K562 (cell line): ENCODE data around the gene PLCB1. TPM values are rescaled to one million over a fixed set of nuclear protein-coding genes. Genes with fewer than 3 reads are reported as not detected.

ENCODE experiments used
- ATAC-seq: fragments of 200-7000 bp; cut with Tn5 transposase; 3 replicates; pipeline ENCODE4 v1.9.1; 2020; ENCODE audit warnings: moderate library complexity
- BruUV-seq: library from RNA; stranded (reverse); fragments of 400-500 nt; replicated peaks from 2 replicates; lab custom pipeline; 2021; lab: Mats Ljungman, UMichigan
- CTCF ChIA-PET: fragments of 300-600 bp; formaldehyde crosslinking; extraction: SDS; loops from one replicate; lab custom pipeline; 2021; ENCODE audit warnings: low intra/inter-chr PET ratio; lab: Yijun Ruan, JAX
- POLR2A ChIA-PET: fragments of 300-600, 350-650 bp; sonication (Branson Sonifier 250); formaldehyde crosslinking; extraction: SDS; loops from one replicate; lab custom pipeline; 2021; ENCODE audit warnings: antibody characterized with exemption, inconsistent platforms; lab: Yijun Ruan, JAX
- DNase-seq, 4 experiments: peaks; one replicate each; pipeline versions ENCODE4 v3.0.0 to v3.0.0-alpha.2; 2011 to 2018; ENCODE audit warnings: low spot score in 3 of 4, mixed read lengths in 3 of 4; ENCODE audit errors: extremely low read depth in 1 of 4
- FAIRE-seq: peaks from 2 replicates; lab custom pipeline; 2011; peaks lifted over from hg19 to GRCh38; lab: Jason Lieb, UNC
- H2AFZ ChIP-seq: 2 replicates; pipeline ENCODE4 v1.6.0; 2011; ENCODE audit warnings: low read depth, low read length, control low read depth, inconsistent platforms
- H3K27ac ChIP-seq: fragments of 200-600 bp; 3 replicates; pipeline ENCODE4 v1.8.0; 2011; ENCODE audit warnings: low read depth, mild to moderate bottlenecking, control low read depth, inconsistent platforms, low read length, moderate library complexity, mixed read lengths; ENCODE audit errors: extremely low read depth
- H3K27me3 ChIP-seq, 2 experiments: fragments of 300-600 bp in 1 of 2; 2 replicates in 1 of 2; 3 replicates in 1 of 2; pipeline versions ENCODE4 v1.6.0 to v1.8.0; 2011; ENCODE audit warnings: inconsistent platforms in 2 of 2, low read length in 2 of 2, mild to moderate bottlenecking in 1 of 2, mixed read lengths in 1 of 2, moderate library complexity in 1 of 2; ENCODE audit not compliant: control insufficient read depth in 2 of 2, insufficient read depth in 2 of 2
- H3K36me3 ChIP-seq: fragments of 300-600 bp; 3 replicates; pipeline ENCODE4 v1.8.0; 2011; ENCODE audit warnings: mild to moderate bottlenecking, low read length, inconsistent platforms; ENCODE audit not compliant: control insufficient read depth, insufficient read depth
- H3K4me1 ChIP-seq, 2 experiments: fragments of 200-600 bp in 1 of 2; replicated peaks in 1 of 2; 2 replicates in 1 of 2; 3 replicates in 1 of 2; pipeline versions ENCODE4 v1.5.1 to v1.8.0; 2011; ENCODE audit warnings: inconsistent platforms in 2 of 2, low read length in 2 of 2, mild to moderate bottlenecking in 1 of 2, mixed read lengths in 1 of 2, moderate library complexity in 1 of 2; ENCODE audit not compliant: control insufficient read depth in 2 of 2, insufficient read depth in 2 of 2
- H3K4me2 ChIP-seq: 2 replicates; pipeline ENCODE4 v1.6.1; 2011; ENCODE audit warnings: low read length, control low read depth, inconsistent platforms, mixed read lengths; ENCODE audit not compliant: insufficient read depth
- H3K4me3 ChIP-seq: fragments of 200-600 bp; sonication (generic), shearing (Covaris generic); 2 replicates; pipeline ENCODE4 v1.5.1; 2016; ENCODE audit warnings: control low read depth, inconsistent platforms
- H3K79me2 ChIP-seq: fragments of 200-600 bp; 3 replicates; pipeline ENCODE4 v1.8.0; 2011; ENCODE audit warnings: low read length, inconsistent platforms; ENCODE audit not compliant: control insufficient read depth, insufficient read depth
- H3K9ac ChIP-seq, 2 experiments: 2 replicates each; pipeline versions ENCODE4 v1.6.0 to v1.6.1; 2011; ENCODE audit warnings: low read depth in 2 of 2, low read length in 2 of 2, control low read depth in 1 of 2, inconsistent platforms in 1 of 2, mild to moderate bottlenecking in 1 of 2, mixed read lengths in 1 of 2; ENCODE audit not compliant: insufficient read depth in 1 of 2
- H3K9me1 ChIP-seq: one replicate; pipeline ENCODE4 v1.6.0; 2011; ENCODE audit warnings: inconsistent platforms, mild to moderate bottlenecking, low read length, moderate library complexity; ENCODE audit not compliant: control insufficient read depth, insufficient read depth
- H3K9me3 ChIP-seq: replicated peaks from 2 replicates; pipeline ENCODE4 v1.5.1; 2011; ENCODE audit warnings: low read depth, low read length, inconsistent platforms; ENCODE audit not compliant: control insufficient read depth, insufficient read depth
- H4K20me1 ChIP-seq: replicated peaks from 2 replicates; pipeline ENCODE4 v1.6.1; 2011; ENCODE audit warnings: low read length, inconsistent platforms, mixed read lengths; ENCODE audit not compliant: control insufficient read depth, insufficient read depth
- E4F1 ChIP-seq: fragments of 250-450 bp; sonication (Bioruptor Pico); IDR thresholded peaks from 2 replicates; pipeline ENCODE4 v1.5.0; 2021; ENCODE audit warnings: mild to moderate bottlenecking, borderline replicate concordance
- ETV5 ChIP-seq: sonication (generic); formaldehyde crosslinking; IDR thresholded peaks from 2 replicates; pipeline ENCODE4 v1.4.0; 2020; ENCODE audit warnings: low read depth, mild to moderate bottlenecking, missing genetic modification reagents
- MAFF ChIP-seq: IDR thresholded peaks from 2 replicates; pipeline ENCODE4 v1.6.1; 2012; ENCODE audit warnings: low read length, improper control_type of control experiment
- NR2C1 ChIP-seq, 2 experiments: fragments of 450-650 bp; IDR thresholded peaks; 2 replicates each; pipeline ENCODE4 v1.6.1; 2017; ENCODE audit warnings: mild to moderate bottlenecking in 2 of 2, antibody characterized with exemption in 1 of 2, inconsistent platforms in 1 of 2, missing compliant biosample characterization in 1 of 2, missing genetic modification characterization in 1 of 2
- POLR2G ChIP-seq: fragments of 200-400 bp; formaldehyde crosslinking; IDR thresholded peaks from 2 replicates; pipeline ENCODE4 v1.6.1; 2017; ENCODE audit warnings: low read depth, mild to moderate bottlenecking, antibody characterized with exemption, low read length, moderate library complexity
- TEAD1 ChIP-seq, 2 experiments: fragments of 450-650 bp in 1 of 2; sonication (generic) in 1 of 2; formaldehyde crosslinking; IDR thresholded peaks; 2 replicates each; pipeline versions ENCODE4 v1.4.0 to v1.8.0; 2020 to 2022; ENCODE audit warnings: mild to moderate bottlenecking in 2 of 2, missing genetic modification reagents in 1 of 2
- THAP12 ChIP-seq: fragments of 250-450 bp; sonication (Bioruptor Pico); IDR thresholded peaks from 2 replicates; pipeline ENCODE4 v1.9.0; 2021; ENCODE audit warnings: mild to moderate bottlenecking, inconsistent platforms
- ZBTB17 ChIP-seq: fragments of 450-650 bp; formaldehyde crosslinking; IDR thresholded peaks from 2 replicates; pipeline ENCODE4 v1.4.0; 2020; ENCODE audit warnings: mild to moderate bottlenecking
- ZNF644 ChIP-seq: fragments of 200-800 bp; sonication (Bioruptor generic); IDR thresholded peaks from 2 replicates; pipeline ENCODE4 v1.6.1; 2016; ENCODE audit warnings: low read depth, missing genetic modification characterization, missing compliant biosample characterization
- ZZZ3 ChIP-seq: fragments of 450-650 bp; IDR thresholded peaks from 2 replicates; pipeline ENCODE4 v1.6.1; 2016; ENCODE audit warnings: antibody characterized with exemption, mild to moderate bottlenecking, moderate library complexity
- in situ Hi-C: fragments of 300-500 bp; cut with MboI; formaldehyde crosslinking; loops from 4 replicates; pipeline ENCODE4 v1.15.0; 2018; ENCODE audit warnings: inconsistent platforms, mixed read lengths
- intact Hi-C: fragments of 100-400 bp; cut with micrococcal nuclease; formaldehyde crosslinking; loops from 2 replicates; pipeline ENCODE4 v1.14.2; 2022
- polyA plus RNA-seq, 8 experiments: library from polyadenylated mRNA; depleted of rRNA in 4 of 8; stranded (reverse) in 5 of 8; unstranded in 3 of 8; fragments of >200 nt; fragmentation: Nextera tagmentation in 2 of 8; fragmentation: Illumina TruSeq in 1 of 8; extraction: Ambion mirVana in 2 of 8; extraction: Trizol in 1 of 8; gene quantifications; 2 replicates each; pipeline versions ENCODE4 v1.2.1 to v1.2.3, GENCODE V29; 2011 to 2014; ENCODE audit warnings: inconsistent platforms in 1 of 8, missing spikeins in 1 of 8
- total RNA-seq, 7 experiments: library from RNA; depleted of rRNA in 6 of 7; stranded (reverse); fragments of >200 nt in 6 of 7; fragmentation: Illumina TruSeq in 2 of 7; extraction: Trizol in 2 of 7; gene quantifications; 2 replicates each; pipeline versions ENCODE4 v1.2.1 to v1.2.3, GENCODE V29; 2011 to 2021; ENCODE audit warnings: low replicate concordance in 1 of 7

Gene PLCB1
- total and polyA plus RNA-seq, 9 of the 15 experiments (the other 6 are each of a cell fraction or from before 2014, with no cell fraction given) = 0.34 to 3.1 (median 1.3) TPM

GRCh38 chr20:8390500-8390899 lies 258.4 kb downstream of the PLCB1 start:
- CTCF ChIA-PET = no interaction called here
- POLR2A ChIA-PET = no interaction called here
- TF ChIP-seq ETV5 (CRISPR knock-in tag) (no peak), ZZZ3 (no peak), MAFF (no peak), TEAD1 (CRISPR knock-in tag; IDR thresholded peaks at IDR 0.05) (no peak), NR2C1 (IDR thresholded peaks at IDR 0.05) (no peak), NR2C1 (tag; IDR thresholded peaks at IDR 0.05) (no peak), ZBTB17 (CRISPR knock-in tag) (no peak), E4F1 (CRISPR knock-in tag) (no peak), POLR2G (no peak), ZNF644 (tag) (no peak), THAP12 (CRISPR knock-in tag) (no peak)
- no peaks in the 10 kb centered on the region for H3K27me3 ChIP-seq
- H3K4me2 ChIP-seq = no peak overlapping the region
- intact Hi-C loops (no loop called here), in situ Hi-C loops (loop anchor here (25.0 kb wide), 1 partner anchor 353 kb away; no protein-coding TSS in a partner anchor)
- DNase-seq = no peak
- H3K9ac ChIP-seq = no peak overlapping the region
- H3K27ac ChIP-seq = no peak overlapping the region
- no peaks in the 10 kb centered on the region for H3K9me1 ChIP-seq
- H3K4me1 ChIP-seq = no peaks in the 10 kb centered on the region
- ATAC-seq = no peak
- H3K9me3 ChIP-seq = no peaks in the 10 kb centered on the region
- BruUV-seq = no TSS peak
- H3K36me3 ChIP-seq = no peaks in the 10 kb centered on the region
- no peak overlapping the region for H3K4me3 ChIP-seq
- no peaks in the 10 kb centered on the region for H3K79me2 ChIP-seq
- no peak for FAIRE-seq
- no peak overlapping the region for H2AFZ ChIP-seq
- no peaks in the 10 kb centered on the region for H4K20me1 ChIP-seq
